GM18520 (cell line): ENCODE data around the gene FLT3LG.
"Not testable (repeated sequence)": the region's sequence is repeated elsewhere in the genome, so short reads cannot be mapped to it uniquely, and the experiment has no call there.

Experiments
- ATAC-seq: cut with Tn5 transposase; IDR thresholded peaks from one replicate; pipeline ENCODE4 v1.9.1; 2021; ENCODE audit not compliant: unreplicated experiment

FLT3LG gene

DNA sequence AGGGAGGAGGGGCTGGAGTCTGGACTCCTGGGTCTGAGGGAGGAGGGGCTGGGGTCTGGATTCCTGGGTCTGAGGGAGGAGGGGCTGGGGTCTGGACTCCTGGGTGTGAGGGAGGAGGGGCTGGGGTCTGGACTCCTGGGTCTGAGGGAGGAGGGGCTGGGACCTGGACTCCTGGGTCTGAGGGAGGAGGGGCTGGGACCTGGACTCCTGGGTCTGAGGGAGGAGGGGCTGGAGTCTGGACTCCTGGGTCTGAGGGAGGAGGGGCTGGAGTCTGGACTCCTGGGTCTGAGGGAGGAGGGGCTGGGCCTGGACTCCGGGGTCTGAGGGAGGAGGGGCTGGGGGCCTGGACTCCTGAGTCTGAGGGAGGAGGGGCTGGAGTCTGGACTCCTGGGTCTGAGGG, 12.9 kb upstream of the FLT3LG start:
- ATAC-seq = not testable (repeated sequence)

DNA sequence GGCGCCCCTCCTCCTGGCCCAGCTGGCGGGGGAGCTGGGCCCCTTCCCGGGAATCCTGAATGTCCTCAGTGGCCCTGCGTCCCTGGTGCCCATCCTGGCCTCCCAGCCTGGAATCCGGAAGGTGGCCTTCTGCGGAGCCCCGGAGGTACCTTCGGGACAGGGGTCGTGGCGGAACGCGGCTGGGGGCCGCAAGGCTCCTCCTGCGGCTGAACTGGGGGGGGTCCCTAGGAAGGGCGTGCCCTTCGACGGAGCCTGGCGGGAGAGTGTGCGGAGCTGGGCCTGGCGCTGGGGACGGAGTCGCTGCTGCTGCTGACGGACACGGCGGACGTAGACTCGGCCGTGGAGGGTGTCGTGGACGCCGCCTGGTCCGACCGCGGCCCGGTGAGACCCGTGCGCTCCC, 12.4 kb upstream of the FLT3LG start:
- no peak for ATAC-seq

DNA sequence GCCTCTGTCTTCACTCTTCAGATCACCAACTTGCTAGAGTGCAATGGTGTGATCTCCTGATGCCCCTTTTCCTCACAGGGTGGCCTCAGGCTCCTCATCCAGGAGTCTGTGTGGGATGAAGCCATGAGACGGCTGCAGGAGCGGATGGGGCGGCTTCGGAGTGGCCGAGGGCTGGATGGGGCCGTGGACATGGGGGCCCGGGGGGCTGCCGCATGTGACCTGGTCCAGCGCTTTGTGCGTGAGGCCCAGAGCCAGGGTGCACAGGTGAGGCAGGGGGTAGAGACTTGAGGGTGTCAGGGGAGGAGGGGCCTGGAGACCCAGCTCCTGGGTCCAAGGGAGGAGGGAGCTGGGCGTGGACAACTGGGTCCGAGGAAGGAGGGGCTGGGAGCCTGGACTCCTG, 11.5 kb upstream of the FLT3LG start:
- no peak for ATAC-seq

DNA sequence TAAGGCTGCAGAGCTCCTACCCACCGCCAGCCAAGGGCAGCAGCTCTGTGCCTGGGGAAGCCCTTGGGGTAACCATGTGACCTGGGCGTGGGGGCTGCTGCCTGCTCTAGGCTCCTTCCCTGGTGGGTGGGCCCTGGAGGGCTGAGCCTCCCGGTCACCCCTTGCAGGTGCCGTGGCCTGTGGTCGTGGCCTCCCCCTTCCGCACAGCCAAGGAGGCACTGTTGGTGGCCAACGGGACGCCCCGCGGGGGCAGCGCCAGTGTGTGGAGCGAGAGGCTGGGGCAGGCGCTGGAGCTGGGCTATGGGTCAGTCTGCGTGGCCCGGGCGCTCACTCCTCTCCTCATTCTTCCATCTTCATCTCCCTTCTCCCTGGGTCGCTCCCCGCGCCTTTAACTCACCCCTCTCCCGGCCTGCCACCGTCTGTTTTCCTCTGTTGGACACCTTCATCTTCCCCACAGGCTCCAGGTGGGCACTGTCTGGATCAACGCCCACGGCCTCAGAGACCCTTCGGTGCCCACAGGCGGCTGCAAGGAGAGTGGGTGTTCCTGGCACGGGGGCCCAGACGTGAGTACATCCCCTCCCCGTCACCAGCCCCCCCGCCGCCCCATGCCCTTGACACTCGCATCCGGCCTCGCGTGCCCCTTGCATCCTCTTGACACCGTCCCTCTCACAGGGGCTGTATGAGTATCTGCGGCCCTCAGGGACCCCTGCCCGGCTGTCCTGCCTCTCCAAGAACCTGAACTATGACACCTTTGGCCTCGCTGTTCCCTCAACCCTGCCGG, 9.9 kb upstream of the FLT3LG start:
- no peak for ATAC-seq

DNA sequence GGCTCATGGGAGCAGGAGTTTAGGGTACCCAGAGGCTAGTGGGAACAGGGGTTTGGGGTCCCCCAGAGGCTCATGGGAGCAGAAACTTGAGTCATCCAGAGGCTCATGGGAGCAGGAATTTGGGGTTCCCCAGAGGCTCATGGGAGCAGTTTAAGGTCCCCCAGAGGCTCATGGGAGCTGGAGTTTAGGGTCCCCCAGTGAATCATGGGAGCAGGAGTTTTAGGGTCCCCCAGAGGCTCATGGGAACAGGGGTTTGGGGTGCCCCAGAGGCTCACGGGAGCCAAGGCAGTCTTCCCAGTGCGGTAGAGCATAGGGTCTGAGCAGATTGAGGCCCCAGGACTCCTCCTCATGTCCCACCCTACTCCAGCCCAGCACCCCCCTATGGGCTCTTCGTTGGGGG, 8.6 kb upstream of the FLT3LG start:
- ATAC-seq = no peak

DNA sequence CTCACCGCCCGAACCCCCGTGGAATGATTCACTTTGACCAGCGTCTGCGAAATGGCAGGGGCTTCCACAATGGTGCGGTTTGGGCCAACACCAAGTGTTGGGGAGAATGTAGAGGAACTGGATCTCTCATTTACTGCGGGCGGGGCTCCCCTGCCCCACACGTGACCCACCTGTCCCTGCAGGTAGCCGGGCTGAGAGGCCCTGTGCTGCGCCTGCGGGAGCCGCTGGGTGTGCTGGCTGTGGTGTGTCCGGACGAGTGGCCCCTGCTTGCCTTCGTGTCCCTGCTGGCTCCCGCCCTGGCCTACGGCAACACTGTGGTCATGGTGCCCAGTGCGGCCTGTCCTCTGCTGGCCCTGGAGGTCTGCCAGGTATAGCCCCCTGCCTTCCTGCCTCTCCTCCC, 5.8 kb upstream of the FLT3LG start:
- ATAC-seq = no peak

DNA sequence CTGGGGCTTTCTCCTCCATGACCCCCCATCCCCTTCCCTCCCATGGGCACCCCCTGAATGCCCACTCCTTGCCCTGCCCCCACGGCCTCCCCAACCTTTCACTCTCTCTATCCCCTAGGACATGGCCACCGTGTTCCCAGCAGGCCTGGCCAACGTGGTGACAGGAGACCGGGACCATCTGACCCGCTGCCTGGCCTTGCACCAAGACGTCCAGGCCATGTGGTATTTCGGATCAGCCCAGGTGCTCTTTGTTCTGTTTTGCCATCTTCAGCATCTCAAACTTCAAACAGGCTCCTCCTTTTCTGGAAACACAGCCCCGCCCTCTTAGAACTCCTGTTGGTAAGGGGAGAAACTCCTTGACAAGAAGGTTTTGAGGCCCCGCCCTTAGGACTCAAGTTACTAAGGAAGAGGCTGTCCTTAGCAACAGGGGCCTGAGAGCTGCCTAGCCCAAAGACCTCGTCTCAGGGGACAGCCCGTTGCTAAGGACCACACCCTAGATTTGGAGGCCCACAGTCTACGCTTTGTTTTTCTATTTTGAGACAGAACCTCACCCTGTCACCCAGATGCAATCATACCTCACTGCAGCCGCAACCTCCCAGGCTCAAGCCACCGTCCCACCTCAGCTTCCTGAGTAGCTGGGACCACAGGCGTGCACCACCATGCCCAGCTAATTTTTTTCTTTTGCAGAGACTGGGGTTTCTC, 5.1 kb upstream of the FLT3LG start:
- peak; percentile 46 for ATAC-seq

DNA sequence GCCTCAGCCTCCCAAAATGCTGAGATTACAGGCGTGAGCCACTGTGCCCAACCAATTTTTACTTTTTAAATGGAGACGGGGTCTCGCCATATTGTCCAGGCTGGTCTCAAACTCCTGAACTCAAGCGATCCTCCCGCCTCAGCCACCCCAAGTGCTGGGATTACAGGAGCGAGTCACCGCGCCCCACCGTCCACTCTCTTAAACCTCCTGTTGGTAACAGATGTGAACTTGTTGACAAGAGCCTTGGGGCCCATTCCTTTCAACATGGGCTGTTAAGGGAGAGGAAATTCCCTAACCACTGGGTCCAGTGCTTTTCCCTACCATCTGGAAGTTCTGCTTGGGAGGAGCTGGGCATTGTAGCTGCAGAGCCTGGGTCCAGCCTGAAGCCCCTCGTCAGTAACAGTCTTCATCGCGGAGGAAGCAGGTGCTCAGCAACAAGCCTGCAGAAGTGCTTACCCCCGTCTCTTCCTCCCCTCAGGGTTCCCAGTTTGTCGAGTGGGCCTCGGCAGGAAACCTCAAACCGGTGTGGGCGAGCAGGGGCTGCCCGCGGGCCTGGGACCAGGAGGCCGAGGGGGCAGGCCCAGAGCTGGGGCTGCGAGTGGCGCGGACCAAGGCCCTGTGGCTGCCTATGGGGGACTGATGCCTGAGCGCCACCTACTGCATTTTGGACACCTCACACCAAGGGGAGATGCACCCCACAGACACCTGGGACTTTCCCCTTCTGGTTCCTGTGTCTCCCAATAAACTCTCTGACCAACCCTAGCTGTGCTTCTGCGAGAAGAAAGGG, 4.0 kb upstream of the FLT3LG start:
- ATAC-seq = peak; percentile 42

DNA sequence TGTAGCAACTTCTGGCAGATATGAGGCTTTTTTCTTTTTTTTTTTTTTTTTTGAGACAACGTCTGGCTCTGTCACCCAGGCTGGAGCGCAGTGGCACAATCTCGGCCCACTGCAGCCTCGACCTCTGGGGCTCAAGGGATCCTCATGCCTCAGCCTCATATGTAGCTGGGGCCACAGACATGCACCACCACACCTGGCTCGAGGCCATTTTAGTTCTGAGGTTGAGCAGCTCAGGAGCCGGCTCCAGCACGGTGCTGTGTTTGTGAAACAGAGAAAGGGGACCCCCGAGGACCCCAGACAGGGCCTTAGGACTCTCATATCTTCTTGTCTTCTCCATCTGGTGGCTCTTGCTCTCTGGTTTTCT, 3.4 kb upstream of the FLT3LG start:
- no peak for ATAC-seq

DNA sequence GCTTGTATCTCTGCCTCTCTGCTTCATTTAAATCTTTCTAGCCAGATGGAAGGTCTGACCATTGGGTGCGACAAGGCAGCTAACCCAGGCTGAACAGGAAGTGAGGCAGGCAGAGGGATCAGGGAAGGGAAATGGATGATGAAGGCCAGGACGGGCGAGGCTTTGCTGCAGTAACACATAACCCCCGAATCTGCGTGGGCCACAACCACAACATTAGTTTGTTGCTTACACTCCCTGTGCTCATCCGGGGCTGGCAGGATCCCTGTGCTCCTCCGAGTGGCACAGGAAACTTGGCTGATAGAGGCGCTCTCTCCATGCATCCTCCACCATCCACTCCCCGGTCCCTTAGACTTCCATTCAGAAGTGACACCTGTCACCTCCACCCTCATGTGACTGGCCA, 1.1 kb upstream of the FLT3LG start:
- no peak for ATAC-seq

DNA sequence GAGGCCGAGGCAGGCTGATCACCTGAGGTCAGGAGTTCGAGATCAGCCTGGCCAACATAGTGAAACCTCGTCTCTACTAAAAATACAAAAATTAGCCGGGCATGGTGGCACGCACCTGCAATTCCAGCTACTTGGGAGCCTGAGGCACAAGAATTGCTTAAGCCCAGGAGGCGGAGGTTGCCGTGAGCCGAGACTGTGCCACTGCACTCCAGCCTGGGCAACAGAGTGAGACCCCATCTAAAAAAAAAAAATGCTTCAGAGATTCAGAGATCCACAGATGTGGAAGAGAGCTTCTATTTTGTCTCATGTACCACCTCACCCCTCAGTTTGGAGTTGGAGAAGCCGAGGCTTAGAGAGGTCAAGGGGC, 531 bp upstream of the FLT3LG start:
- ATAC-seq = not testable (repeated sequence)

DNA sequence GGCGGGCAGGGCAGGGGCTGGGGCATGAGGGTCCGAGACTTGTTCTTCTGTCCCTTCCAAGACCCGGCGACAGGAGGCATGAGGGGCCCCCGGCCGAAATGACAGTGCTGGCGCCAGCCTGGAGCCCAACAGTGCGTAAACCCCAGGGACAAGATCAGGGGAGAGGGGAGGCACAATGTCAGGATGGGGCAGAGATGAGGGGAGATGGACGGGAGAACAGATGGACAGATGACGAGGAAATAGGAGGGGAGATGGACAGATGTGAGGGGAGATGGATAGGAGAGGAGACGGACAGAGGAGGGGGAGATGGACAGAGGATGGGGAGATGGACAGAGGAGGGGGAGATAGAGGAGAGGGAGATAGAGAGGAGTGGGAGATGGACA, 518 bp downstream of the FLT3LG start:
- no peak for ATAC-seq

DNA sequence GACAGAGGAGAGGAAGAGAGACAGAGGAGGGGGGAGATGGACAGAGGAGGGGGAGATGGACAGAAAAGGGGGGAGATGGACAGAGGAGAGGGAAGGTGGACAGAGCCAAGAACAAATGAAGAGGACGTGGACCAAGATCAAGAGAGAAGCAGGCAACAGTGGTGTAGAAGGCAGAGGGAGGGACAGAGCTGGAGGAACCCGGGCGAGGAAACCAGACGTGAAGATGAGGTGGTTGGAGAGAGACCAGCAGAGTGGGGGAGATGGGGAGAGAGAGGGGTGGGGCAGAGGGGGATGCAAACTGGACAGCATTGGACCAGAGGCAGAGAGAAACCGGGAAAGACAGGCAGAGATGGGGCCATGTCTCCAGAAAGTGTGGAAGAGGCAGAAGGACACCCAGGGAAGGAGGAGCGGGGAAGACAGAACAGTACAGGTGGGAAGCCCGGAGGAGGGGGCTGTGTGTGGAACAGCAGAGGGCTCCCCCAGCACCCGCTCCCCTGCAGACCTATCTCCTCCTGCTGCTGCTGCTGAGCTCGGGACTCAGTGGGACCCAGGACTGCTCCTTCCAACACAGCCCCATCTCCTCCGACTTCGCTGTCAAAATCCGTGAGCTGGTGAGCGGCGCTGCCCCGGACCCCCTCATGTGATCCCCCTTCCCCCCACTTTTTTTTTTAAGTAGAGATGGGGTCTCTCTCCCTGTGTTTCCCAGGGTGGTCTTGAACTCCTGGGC, 1.3 kb downstream of the FLT3LG start:
- no peak for ATAC-seq

DNA sequence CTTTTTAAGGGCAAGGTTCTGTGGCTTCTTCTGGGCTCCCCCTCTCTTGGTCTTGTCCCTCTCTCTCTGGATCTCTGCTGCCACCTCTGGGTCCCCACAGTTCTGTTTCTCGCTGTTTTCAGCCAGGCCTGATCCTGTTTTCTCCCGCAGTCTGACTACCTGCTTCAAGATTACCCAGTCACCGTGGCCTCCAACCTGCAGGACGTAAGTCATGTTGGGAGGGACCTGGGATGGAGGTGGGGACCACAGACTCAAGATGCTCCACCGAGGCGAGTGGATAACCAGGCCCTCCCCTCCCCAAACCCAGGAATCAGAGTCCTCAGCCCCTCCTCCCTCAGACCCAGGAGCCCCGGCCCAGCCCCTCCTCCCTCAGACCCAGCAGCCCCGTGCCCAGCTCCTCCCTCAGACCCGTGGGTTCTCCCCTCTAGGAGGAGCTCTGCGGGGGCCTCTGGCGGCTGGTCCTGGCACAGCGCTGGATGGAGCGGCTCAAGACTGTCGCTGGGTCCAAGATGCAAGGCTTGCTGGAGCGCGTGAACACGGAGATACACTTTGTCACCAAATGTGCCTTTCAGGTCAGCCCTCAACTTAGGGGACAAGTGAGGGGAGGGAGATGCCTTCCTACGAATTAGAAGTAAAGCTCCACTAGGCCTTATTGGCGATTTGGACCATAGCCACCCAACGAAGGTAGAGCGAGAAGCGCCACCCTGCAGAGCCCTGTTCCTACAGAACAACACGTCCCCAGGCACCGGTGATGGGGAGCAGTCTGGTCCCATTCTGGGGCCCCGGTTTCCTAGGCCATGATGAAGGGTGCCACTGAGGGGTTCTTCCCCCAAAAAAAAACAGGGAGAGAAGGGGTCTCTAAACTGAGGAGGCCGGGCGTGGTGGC, 2.2 kb downstream of the FLT3LG start:
- no peak for ATAC-seq

DNA sequence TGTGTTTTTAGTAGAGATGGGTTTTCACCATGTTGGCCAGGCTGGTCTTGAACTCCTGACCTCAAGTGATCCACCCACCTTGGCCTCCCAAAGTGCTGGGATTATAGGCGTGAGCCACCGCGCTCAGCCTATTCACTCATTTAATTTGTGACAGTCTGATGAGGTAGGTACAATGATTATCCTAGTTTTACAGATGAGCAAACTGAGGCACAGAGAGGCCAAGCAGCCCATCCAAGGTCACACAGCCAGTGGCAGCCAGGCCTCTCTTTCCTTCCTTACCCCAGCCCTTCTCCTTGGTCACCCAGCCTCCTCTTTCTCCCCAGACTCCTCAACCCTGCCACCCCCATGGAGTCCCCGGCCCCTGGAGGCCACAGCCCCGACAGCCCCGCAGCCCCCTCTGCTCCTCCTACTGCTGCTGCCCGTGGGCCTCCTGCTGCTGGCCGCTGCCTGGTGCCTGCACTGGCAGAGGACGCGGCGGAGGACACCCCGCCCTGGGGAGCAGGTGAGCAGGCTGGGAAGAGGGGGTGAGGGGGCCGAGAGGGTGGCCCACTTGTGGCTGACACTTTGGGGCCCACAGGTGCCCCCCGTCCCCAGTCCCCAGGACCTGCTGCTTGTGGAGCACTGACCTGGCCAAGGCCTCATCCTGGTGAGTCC, 6.1 kb downstream of the FLT3LG start:
- no peak for ATAC-seq

DNA sequence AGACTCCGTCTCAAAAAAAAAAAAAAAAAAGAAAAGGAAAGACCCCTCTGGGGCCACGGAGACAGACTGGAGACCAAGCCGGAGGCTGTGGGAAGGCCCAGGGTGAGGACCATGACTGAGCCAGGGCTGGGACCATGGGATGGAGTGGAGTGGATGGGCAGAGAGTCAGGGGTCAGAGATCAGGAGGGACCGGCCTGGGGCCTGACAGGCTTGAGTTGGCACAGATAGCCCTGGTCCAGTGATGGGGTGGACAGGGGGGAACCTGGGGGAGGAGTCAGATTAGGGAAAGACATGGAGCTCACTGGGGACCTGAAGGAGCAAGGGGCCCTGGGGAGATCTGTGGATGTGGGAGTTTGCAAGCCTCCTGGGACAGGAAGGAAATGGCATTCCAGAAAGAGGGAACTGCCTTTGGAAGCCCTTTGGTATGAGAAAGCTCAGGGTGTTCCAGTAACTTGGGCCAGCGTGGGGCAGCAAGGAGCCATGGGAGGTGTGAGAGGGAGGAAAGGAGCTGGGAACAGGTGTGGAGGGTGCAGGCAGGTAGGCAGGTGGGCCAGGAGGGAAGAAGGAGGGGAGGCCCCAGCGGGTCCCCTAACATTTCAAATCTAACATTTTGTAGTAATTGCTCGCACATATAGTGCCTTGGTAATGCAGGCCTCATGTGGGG, 7.1 kb downstream of the FLT3LG start:
- no peak for ATAC-seq

DNA sequence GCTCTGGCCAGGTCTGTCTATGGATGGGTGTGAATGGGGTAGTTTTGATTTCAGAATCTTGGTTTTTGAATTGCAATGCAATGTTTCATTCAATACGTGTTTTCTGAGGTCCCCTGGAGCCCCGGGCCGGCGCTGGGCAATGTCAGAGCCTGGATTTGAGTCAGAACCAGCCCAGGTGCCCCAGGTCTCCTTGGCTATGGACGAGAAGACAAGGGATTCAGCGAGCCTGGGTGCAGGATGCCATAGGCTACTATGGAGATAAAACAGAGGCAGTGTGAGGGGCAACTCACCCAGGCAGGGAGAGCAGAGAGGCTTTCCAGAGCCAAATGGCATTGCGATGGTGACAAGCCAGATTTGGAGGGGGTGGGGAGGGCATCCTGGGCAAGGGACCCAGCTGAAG, 12.2 kb downstream of the FLT3LG start:
- ATAC-seq = no peak

DNA sequence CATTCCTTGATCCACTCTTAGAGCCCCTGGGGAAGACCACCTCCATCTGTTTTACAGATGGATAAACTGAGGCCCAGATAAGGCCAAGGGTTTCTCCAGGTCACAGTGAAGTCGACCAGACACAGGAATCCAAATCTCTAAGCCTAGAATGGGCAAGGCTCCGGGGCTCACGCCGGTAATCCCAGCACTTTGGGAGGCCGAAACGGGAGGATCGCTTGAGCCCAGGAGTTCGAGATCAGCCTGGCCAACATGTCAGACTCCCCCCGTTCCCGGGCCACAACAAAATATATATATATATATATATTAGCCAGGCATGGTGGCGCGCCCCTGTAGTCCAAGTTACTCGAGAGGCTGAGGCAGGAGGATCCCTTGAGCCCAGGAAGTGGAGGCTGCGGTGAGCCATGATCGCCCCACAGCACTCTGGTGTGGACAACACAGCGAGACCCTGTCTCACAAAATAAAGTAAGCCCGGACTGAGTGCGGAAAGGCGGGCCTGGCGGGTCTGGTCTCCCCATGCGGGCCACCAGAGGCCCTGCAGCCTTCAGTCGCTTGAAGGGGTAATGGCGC, 12.8 kb downstream of the FLT3LG start:
- ATAC-seq = no peak
